ENCODE data around the gene OPN4.

DNA sequence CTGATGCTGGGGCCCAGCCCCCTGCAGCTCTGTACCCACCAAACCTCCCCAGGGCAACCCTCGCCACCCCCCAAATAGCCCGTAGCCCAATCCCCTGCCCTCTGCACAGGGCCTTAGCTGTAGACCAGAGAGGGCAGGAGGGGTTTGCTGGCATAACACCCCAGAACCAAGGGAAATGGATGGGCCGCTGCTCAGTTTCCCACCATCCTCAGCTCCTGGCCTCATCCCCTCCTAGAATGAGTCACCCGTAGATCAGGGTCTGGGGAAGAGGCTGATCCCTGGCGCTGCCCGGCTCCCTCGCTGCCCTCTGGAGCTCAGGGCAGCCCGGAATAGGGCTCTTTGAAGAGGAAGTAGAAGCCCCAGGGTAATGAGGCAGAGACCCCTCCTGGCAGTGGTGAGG is 45.2 kb downstream of the OPN4 start:
- TF ChIP-seq, protein P1, sequence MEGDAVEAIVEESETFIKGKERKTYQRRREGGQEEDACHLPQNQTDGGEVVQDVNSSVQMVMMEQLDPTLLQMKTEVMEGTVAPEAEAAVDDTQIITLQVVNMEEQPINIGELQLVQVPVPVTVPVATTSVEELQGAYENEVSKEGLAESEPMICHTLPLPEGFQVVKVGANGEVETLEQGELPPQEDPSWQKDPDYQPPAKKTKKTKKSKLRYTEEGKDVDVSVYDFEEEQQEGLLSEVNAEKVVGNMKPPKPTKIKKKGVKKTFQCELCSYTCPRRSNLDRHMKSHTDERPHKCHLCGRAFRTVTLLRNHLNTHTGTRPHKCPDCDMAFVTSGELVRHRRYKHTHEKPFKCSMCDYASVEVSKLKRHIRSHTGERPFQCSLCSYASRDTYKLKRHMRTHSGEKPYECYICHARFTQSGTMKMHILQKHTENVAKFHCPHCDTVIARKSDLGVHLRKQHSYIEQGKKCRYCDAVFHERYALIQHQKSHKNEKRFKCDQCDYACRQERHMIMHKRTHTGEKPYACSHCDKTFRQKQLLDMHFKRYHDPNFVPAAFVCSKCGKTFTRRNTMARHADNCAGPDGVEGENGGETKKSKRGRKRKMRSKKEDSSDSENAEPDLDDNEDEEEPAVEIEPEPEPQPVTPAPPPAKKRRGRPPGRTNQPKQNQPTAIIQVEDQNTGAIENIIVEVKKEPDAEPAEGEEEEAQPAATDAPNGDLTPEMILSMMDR (IDR thresholded peaks at IDR 0.05): no peak
- no peak for TF ChIP-seq RCOR1 (IDR thresholded peaks at IDR 0.05; ENCODE audit: low read length)
- no peak for TF ChIP-seq FOXM1 (IDR thresholded peaks at IDR 0.05; ENCODE audit: low read depth)
- TF ChIP-seq, protein P2, sequence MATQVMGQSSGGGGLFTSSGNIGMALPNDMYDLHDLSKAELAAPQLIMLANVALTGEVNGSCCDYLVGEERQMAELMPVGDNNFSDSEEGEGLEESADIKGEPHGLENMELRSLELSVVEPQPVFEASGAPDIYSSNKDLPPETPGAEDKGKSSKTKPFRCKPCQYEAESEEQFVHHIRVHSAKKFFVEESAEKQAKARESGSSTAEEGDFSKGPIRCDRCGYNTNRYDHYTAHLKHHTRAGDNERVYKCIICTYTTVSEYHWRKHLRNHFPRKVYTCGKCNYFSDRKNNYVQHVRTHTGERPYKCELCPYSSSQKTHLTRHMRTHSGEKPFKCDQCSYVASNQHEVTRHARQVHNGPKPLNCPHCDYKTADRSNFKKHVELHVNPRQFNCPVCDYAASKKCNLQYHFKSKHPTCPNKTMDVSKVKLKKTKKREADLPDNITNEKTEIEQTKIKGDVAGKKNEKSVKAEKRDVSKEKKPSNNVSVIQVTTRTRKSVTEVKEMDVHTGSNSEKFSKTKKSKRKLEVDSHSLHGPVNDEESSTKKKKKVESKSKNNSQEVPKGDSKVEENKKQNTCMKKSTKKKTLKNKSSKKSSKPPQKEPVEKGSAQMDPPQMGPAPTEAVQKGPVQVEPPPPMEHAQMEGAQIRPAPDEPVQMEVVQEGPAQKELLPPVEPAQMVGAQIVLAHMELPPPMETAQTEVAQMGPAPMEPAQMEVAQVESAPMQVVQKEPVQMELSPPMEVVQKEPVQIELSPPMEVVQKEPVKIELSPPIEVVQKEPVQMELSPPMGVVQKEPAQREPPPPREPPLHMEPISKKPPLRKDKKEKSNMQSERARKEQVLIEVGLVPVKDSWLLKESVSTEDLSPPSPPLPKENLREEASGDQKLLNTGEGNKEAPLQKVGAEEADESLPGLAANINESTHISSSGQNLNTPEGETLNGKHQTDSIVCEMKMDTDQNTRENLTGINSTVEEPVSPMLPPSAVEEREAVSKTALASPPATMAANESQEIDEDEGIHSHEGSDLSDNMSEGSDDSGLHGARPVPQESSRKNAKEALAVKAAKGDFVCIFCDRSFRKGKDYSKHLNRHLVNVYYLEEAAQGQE (IDR thresholded peaks at IDR 0.05; ENCODE audit: low read depth, low read length): no peak
- TF ChIP-seq RXRA (IDR thresholded peaks at IDR 0.05; ENCODE audit: borderline replicate concordance, low read depth): no peak
